K562 (cell line): ENCODE measurements around the gene EIF2AK3. TPM values are rescaled to one million over a fixed set of nuclear protein-coding genes. Genes with fewer than 3 reads are reported as not detected.

Source experiments
- ARID3B ChIP-seq: fragments of 250-450 bp; sonication (Bioruptor Pico); IDR thresholded peaks from 2 replicates; pipeline ENCODE4 v1.4.0; 2020; ENCODE audit warnings: borderline replicate concordance
- ATF1 ChIP-seq, 2 experiments: fragments of 450-650 bp in 1 of 2; IDR thresholded peaks; 2 replicates each; pipeline ENCODE4 v1.6.1; 2016; ENCODE audit warnings: missing compliant biosample characterization in 1 of 2, missing genetic modification characterization in 1 of 2
- DMBX1 ChIP-seq: fragments of 250-450 bp; sonication (Bioruptor Pico); IDR thresholded peaks from 2 replicates; pipeline ENCODE4 v1.8.0; 2022; ENCODE audit warnings: inconsistent platforms, mild to moderate bottlenecking, moderate library complexity, borderline replicate concordance
- HLTF ChIP-seq: fragments of 450-650 bp; IDR thresholded peaks from 2 replicates; pipeline ENCODE4 v1.6.1; 2016
- HMG20A ChIP-seq: fragments of 450-650 bp; formaldehyde crosslinking; conservative IDR thresholded peaks from 2 replicates; pipeline ENCODE4 v1.4.0; 2020; ENCODE audit warnings: mild to moderate bottlenecking, mixed read lengths
- MBD2 ChIP-seq: sonication (generic); IDR thresholded peaks from 2 replicates; pipeline ENCODE4 v1.6.1; 2016; ENCODE audit warnings: low read depth, borderline replicate concordance
- MLLT1 ChIP-seq, 2 experiments: fragments of 450-650 bp; IDR thresholded peaks; 2 replicates each; pipeline ENCODE4 v1.6.1; 2016
- MTA2 ChIP-seq: fragments of 450-650 bp; IDR thresholded peaks from 2 replicates; pipeline ENCODE4 v1.6.1; 2016; ENCODE audit warnings: low read depth
- MTA3 ChIP-seq: fragments of 450-650 bp; formaldehyde crosslinking; IDR thresholded peaks from 2 replicates; pipeline ENCODE4 v1.6.1; 2017; ENCODE audit warnings: mild to moderate bottlenecking, borderline replicate concordance
- PHF20 ChIP-seq: fragments of 450-650 bp; IDR thresholded peaks from 2 replicates; pipeline ENCODE4 v1.6.1; 2018; ENCODE audit not compliant: partially characterized antibody
- SNIP1 ChIP-seq: fragments of 450-650 bp; IDR thresholded peaks from 2 replicates; pipeline ENCODE4 v1.7.1; 2017; ENCODE audit warnings: low read depth, mild to moderate bottlenecking
- SP1 ChIP-seq: sonication (generic); formaldehyde crosslinking; IDR thresholded peaks from 2 replicates; pipeline ENCODE4 v1.8.1; 2022; ENCODE audit warnings: mild to moderate bottlenecking, missing genetic modification reagents
- STAG1 ChIP-seq: sonication (generic); formaldehyde crosslinking; IDR thresholded peaks from 2 replicates; pipeline ENCODE4 v1.5.0; 2020; ENCODE audit warnings: missing genetic modification reagents, borderline replicate concordance
- STAT6 ChIP-seq: sonication (generic); formaldehyde crosslinking; IDR thresholded peaks from 2 replicates; pipeline ENCODE4 v1.8.1; 2023; ENCODE audit warnings: mild to moderate bottlenecking, missing genetic modification reagents
- TBL1XR1 ChIP-seq, 2 experiments: IDR thresholded peaks; 2 replicates each; pipeline ENCODE4 v1.6.1; 2012; ENCODE audit warnings: improper control_type of control experiment in 2 of 2, low read length in 2 of 2, mild to moderate bottlenecking in 1 of 2
- USF2 ChIP-seq: sonication (generic); formaldehyde crosslinking; IDR thresholded peaks from 2 replicates; pipeline ENCODE4 v1.5.0; 2020; ENCODE audit warnings: missing genetic modification reagents
- ZBED1 ChIP-seq: IDR thresholded peaks from 2 replicates; pipeline ENCODE4 v1.6.1; 2014
- ZNF24 ChIP-seq: fragments of 450-650 bp; IDR thresholded peaks from 2 replicates; pipeline ENCODE4 v1.6.1; 2016
- ZNF274 ChIP-seq: IDR thresholded peaks from 2 replicates; pipeline ENCODE4 v1.6.1; 2011; ENCODE audit warnings: low read depth, mild to moderate bottlenecking, low read length, moderate library complexity, borderline replicate concordance
- ZNF316 ChIP-seq: fragments of 450-650 bp; IDR thresholded peaks from 2 replicates; pipeline ENCODE4 v1.6.1; 2016
- ZNF449 ChIP-seq: fragments of 250-450 bp; sonication (Bioruptor Pico); IDR thresholded peaks from 2 replicates; pipeline ENCODE4 v1.8.0; 2022; ENCODE audit warnings: moderate library complexity, mild to moderate bottlenecking, inconsistent platforms
- polyA plus RNA-seq, 8 experiments: library from polyadenylated mRNA; depleted of rRNA in 4 of 8; stranded (reverse) in 5 of 8; unstranded in 3 of 8; fragments of >200 nt; fragmentation: Nextera tagmentation in 2 of 8; fragmentation: Illumina TruSeq in 1 of 8; extraction: Ambion mirVana in 2 of 8; extraction: Trizol in 1 of 8; gene quantifications; 2 replicates each; pipeline versions ENCODE4 v1.2.1 to v1.2.3, GENCODE V29; 2011 to 2014; ENCODE audit warnings: inconsistent platforms in 1 of 8, missing spikeins in 1 of 8
- total RNA-seq, 7 experiments: library from RNA; depleted of rRNA in 6 of 7; stranded (reverse); fragments of >200 nt in 6 of 7; fragmentation: Illumina TruSeq in 2 of 7; extraction: Trizol in 2 of 7; gene quantifications; 2 replicates each; pipeline versions ENCODE4 v1.2.1 to v1.2.3, GENCODE V29; 2011 to 2021; ENCODE audit warnings: low replicate concordance in 1 of 7

The EIF2AK3 gene
- total and polyA plus RNA-seq, 9 of the 15 experiments (the other 6 are each of a cell fraction or from before 2014, with no cell fraction given), result 1.7 to 11.6 (median 7.4) TPM

- TF ChIP-seq MLLT1 (IDR thresholded peaks at IDR 0.05), result peak in 1 of 2 experiments; percentile 72; a peak in 2 of 4 replicates
- peak; percentile 22; the same call in 1 of the 2 replicates for TF ChIP-seq SP1 (CRISPR knock-in tag)
- TF ChIP-seq HLTF, result peak; percentile 76; the same call in 1 of the 2 replicates
- TF ChIP-seq STAT6 (CRISPR knock-in tag), result no peak
- no peak for TF ChIP-seq SNIP1
- TF ChIP-seq ATF1 (CRISPR knock-in tag; IDR thresholded peaks at IDR 0.05), result no peak; the same call in 1 of the 2 replicates
- TF ChIP-seq ATF1 (tag; IDR thresholded peaks at IDR 0.05), result peak; percentile 95
- no peak for TF ChIP-seq HMG20A (CRISPR knock-in tag)
- TF ChIP-seq MTA2, result no peak
- TF ChIP-seq ZNF449, result no peak
- TF ChIP-seq ZBED1, result no peak; the same call in 1 of the 2 replicates
- no peak for TF ChIP-seq ARID3B
- no peak for TF ChIP-seq ZNF274
- TF ChIP-seq DMBX1 (CRISPR knock-in tag), result no peak
- TF ChIP-seq MTA3, result 0 out of 2 replicates have a peak, but pooled peaks have one; percentile 45
- peak in 1 of 2 experiments; percentile 43; a peak in 1 of 4 replicates for TF ChIP-seq TBL1XR1 (IDR thresholded peaks at IDR 0.05; ENCODE audit: low read length in 2 of 2)
- TF ChIP-seq PHF20, result peak; percentile 11
- no peak for TF ChIP-seq USF2 (CRISPR knock-in tag)
- no peak; the same call in 1 of the 2 replicates for TF ChIP-seq MBD2
- TF ChIP-seq ZNF316, result 0 out of 2 replicates have a peak, but pooled peaks have one; percentile 36
- peak; percentile 45; the same call in 1 of the 2 replicates for TF ChIP-seq ZNF24
- no peak for TF ChIP-seq STAG1 (CRISPR knock-in tag)
Observed at GRCh38 chr2:88627856-88628570, 749 bp upstream of the EIF2AK3 start (continued).
